Measurements from ENCODE around the gene DPP8. TPM values are rescaled to one million over a fixed set of nuclear protein-coding genes. Genes with fewer than 3 reads are reported as not detected.

DPP8 gene
- total RNA-seq, 3 donors from 2014 or later (not counting 1 experiment from before 2014, with no cell fraction given) = 51.7 to 64.8 (median 62.4) TPM

GRCh38 chr15:65409036-65409631 is 108.4 kb downstream of the DPP8 start:
- ATAC-seq = no peak
- Mint-ChIP-seq H3K27me3 (ENCODE audit: low read depth in 2 of 2) (peaks cover 3 to 7% of the 10 kb centered on the region in 2 donors), H3K9me3 (no peaks in the 10 kb centered on the region), H3K36me3 (no peaks in the 10 kb centered on the region), H3K4me1 (no peaks in the 10 kb centered on the region), H3K27ac (no peak overlapping the region), H3K4me3 (no peak overlapping the region)
- whole genome bisulfite sequencing (ENCODE audit: insufficient coverage) = 46% methylated on average over 6 of the region's 7 CpGs
- no peaks in the 10 kb centered on the region for H3K9me3 ChIP-seq (ENCODE audit: control insufficient read depth, insufficient read depth, low read length)
- no peaks in the 10 kb centered on the region for H3K4me1 ChIP-seq (ENCODE audit: control insufficient read depth, insufficient read depth, low read length)
- intact Hi-C loops (cut with micrococcal nuclease) = no loop called here
- no peak overlapping the region for H3K4me3 ChIP-seq (ENCODE audit: low read length)
- TF ChIP-seq CTCF (IDR thresholded peaks at IDR 0.05) = no peak
- H3K27me3 ChIP-seq (ENCODE audit: control insufficient read depth, insufficient read depth, low read length) = no peaks in the 10 kb centered on the region
- no peaks in the 10 kb centered on the region for H3K36me3 ChIP-seq (ENCODE audit: control insufficient read depth, insufficient read depth, low read length)
- DNase-seq = no peak
- H3K27ac ChIP-seq (ENCODE audit: low read length) = no peak overlapping the region

- no peak overlapping the region for H3K4me3 Mint-ChIP-seq
- ATAC-seq (no peak), DNase-seq (no peak)
- Histone ChIP-seq H3K36me3 (ENCODE audit: control insufficient read depth, insufficient read depth, low read length) (no peaks in the 10 kb centered on the region), H3K27me3 (ENCODE audit: control insufficient read depth, insufficient read depth, low read length) (no peaks in the 10 kb centered on the region), H3K9me3 (ENCODE audit: control insufficient read depth, insufficient read depth, low read length) (no peaks in the 10 kb centered on the region), H3K4me3 (ENCODE audit: low read length) (no peak overlapping the region), H3K27ac (ENCODE audit: low read length) (no peak overlapping the region), H3K4me1 (ENCODE audit: control insufficient read depth, insufficient read depth, low read length) (no peaks in the 10 kb centered on the region)
- 65% methylated on average over 6 of the region's 7 CpGs for WGBS (ENCODE audit: insufficient coverage)
- no peak for TF ChIP-seq CTCF (IDR thresholded peaks at IDR 0.05)
- no peaks in the 10 kb centered on the region for H3K4me1 Mint-ChIP-seq
- peaks cover 7 to 8% of the 10 kb centered on the region in 2 donors for H3K27me3 Mint-ChIP-seq (ENCODE audit: low read depth in 2 of 2)
- H3K27ac Mint-ChIP-seq = no peak overlapping the region
- no peaks in the 10 kb centered on the region for H3K9me3 Mint-ChIP-seq
- no peaks in the 10 kb centered on the region for H3K36me3 Mint-ChIP-seq
- intact Hi-C loops (cut with micrococcal nuclease) = no loop called here
Observed at GRCh38 chr15:65408324-65409035, 109.0 kb downstream of the DPP8 start.

- H3K9me3 Mint-ChIP-seq = no peaks in the 10 kb centered on the region
- no peaks in the 10 kb centered on the region for H3K4me1 Mint-ChIP-seq
- Histone ChIP-seq H3K36me3 (ENCODE audit: control insufficient read depth, insufficient read depth, low read length) (no peaks in the 10 kb centered on the region), H3K4me1 (ENCODE audit: control insufficient read depth, insufficient read depth, low read length) (no peaks in the 10 kb centered on the region), H3K27me3 (ENCODE audit: control insufficient read depth, insufficient read depth, low read length) (no peaks in the 10 kb centered on the region), H3K9me3 (ENCODE audit: control insufficient read depth, insufficient read depth, low read length) (no peaks in the 10 kb centered on the region), H3K27ac (ENCODE audit: low read length) (no peak overlapping the region), H3K4me3 (ENCODE audit: low read length) (no peak overlapping the region)
- DNase-seq (no peak), ATAC-seq (no peak)
- H3K27ac Mint-ChIP-seq = no peak overlapping the region
- WGBS (ENCODE audit: insufficient coverage) = 62% methylated on average over 10 of the region's 10 CpGs
- intact Hi-C loops (cut with micrococcal nuclease) = no loop called here
- no peak overlapping the region for H3K4me3 Mint-ChIP-seq
- no peak for TF ChIP-seq CTCF (IDR thresholded peaks at IDR 0.05)
- H3K27me3 Mint-ChIP-seq (ENCODE audit: low read depth in 2 of 2) = peaks cover 7 to 9% of the 10 kb centered on the region in 2 donors
- H3K36me3 Mint-ChIP-seq = no peaks in the 10 kb centered on the region
Observed at GRCh38 chr15:65406424-65407000, 111.0 kb downstream of the DPP8 start.
